K562 (cell line): ENCODE measurements around the gene RPS6KA2. TPM values are rescaled to one million over a fixed set of nuclear protein-coding genes. Genes with fewer than 3 reads are reported as not detected.

Experiments used
- ATAC-seq: fragments of 200-7000 bp; cut with Tn5 transposase; 3 replicates; pipeline ENCODE4 v1.9.1; 2020; ENCODE audit warnings: moderate library complexity
- BruUV-seq: library from RNA; stranded (reverse); fragments of 400-500 nt; replicated peaks from 2 replicates; lab custom pipeline; 2021; lab: Mats Ljungman, UMichigan
- CTCF ChIA-PET: fragments of 300-600 bp; formaldehyde crosslinking; extraction: SDS; loops from one replicate; lab custom pipeline; 2021; ENCODE audit warnings: low intra/inter-chr PET ratio; lab: Yijun Ruan, JAX
- POLR2A ChIA-PET: fragments of 300-600, 350-650 bp; sonication (Branson Sonifier 250); formaldehyde crosslinking; extraction: SDS; loops from one replicate; lab custom pipeline; 2021; ENCODE audit warnings: antibody characterized with exemption, inconsistent platforms; lab: Yijun Ruan, JAX
- DNase-seq, 4 experiments: peaks; one replicate each; pipeline versions ENCODE4 v3.0.0 to v3.0.0-alpha.2; 2011 to 2018; ENCODE audit warnings: low spot score in 3 of 4, mixed read lengths in 3 of 4; ENCODE audit errors: extremely low read depth in 1 of 4
- FAIRE-seq: peaks from 2 replicates; lab custom pipeline; 2011; peaks lifted over from hg19 to GRCh38; lab: Jason Lieb, UNC
- H2AFZ ChIP-seq: 2 replicates; pipeline ENCODE4 v1.6.0; 2011; ENCODE audit warnings: low read depth, low read length, control low read depth, inconsistent platforms
- H3K27ac ChIP-seq: fragments of 200-600 bp; 3 replicates; pipeline ENCODE4 v1.8.0; 2011; ENCODE audit warnings: low read depth, mild to moderate bottlenecking, control low read depth, inconsistent platforms, low read length, moderate library complexity, mixed read lengths; ENCODE audit errors: extremely low read depth
- H3K27me3 ChIP-seq, 2 experiments: fragments of 300-600 bp in 1 of 2; 2 replicates in 1 of 2; 3 replicates in 1 of 2; pipeline versions ENCODE4 v1.6.0 to v1.8.0; 2011; ENCODE audit warnings: inconsistent platforms in 2 of 2, low read length in 2 of 2, mild to moderate bottlenecking in 1 of 2, mixed read lengths in 1 of 2, moderate library complexity in 1 of 2; ENCODE audit not compliant: control insufficient read depth in 2 of 2, insufficient read depth in 2 of 2
- H3K36me3 ChIP-seq: fragments of 300-600 bp; 3 replicates; pipeline ENCODE4 v1.8.0; 2011; ENCODE audit warnings: mild to moderate bottlenecking, low read length, inconsistent platforms; ENCODE audit not compliant: control insufficient read depth, insufficient read depth
- H3K4me1 ChIP-seq, 2 experiments: fragments of 200-600 bp in 1 of 2; replicated peaks in 1 of 2; 2 replicates in 1 of 2; 3 replicates in 1 of 2; pipeline versions ENCODE4 v1.5.1 to v1.8.0; 2011; ENCODE audit warnings: inconsistent platforms in 2 of 2, low read length in 2 of 2, mild to moderate bottlenecking in 1 of 2, mixed read lengths in 1 of 2, moderate library complexity in 1 of 2; ENCODE audit not compliant: control insufficient read depth in 2 of 2, insufficient read depth in 2 of 2
- H3K4me2 ChIP-seq: 2 replicates; pipeline ENCODE4 v1.6.1; 2011; ENCODE audit warnings: low read length, control low read depth, inconsistent platforms, mixed read lengths; ENCODE audit not compliant: insufficient read depth
- H3K4me3 ChIP-seq: fragments of 200-600 bp; sonication (generic), shearing (Covaris generic); 2 replicates; pipeline ENCODE4 v1.5.1; 2016; ENCODE audit warnings: control low read depth, inconsistent platforms
- H3K79me2 ChIP-seq: fragments of 200-600 bp; 3 replicates; pipeline ENCODE4 v1.8.0; 2011; ENCODE audit warnings: low read length, inconsistent platforms; ENCODE audit not compliant: control insufficient read depth, insufficient read depth
- H3K9ac ChIP-seq, 2 experiments: 2 replicates each; pipeline versions ENCODE4 v1.6.0 to v1.6.1; 2011; ENCODE audit warnings: low read depth in 2 of 2, low read length in 2 of 2, control low read depth in 1 of 2, inconsistent platforms in 1 of 2, mild to moderate bottlenecking in 1 of 2, mixed read lengths in 1 of 2; ENCODE audit not compliant: insufficient read depth in 1 of 2
- H3K9me1 ChIP-seq: one replicate; pipeline ENCODE4 v1.6.0; 2011; ENCODE audit warnings: inconsistent platforms, mild to moderate bottlenecking, low read length, moderate library complexity; ENCODE audit not compliant: control insufficient read depth, insufficient read depth
- H3K9me3 ChIP-seq: replicated peaks from 2 replicates; pipeline ENCODE4 v1.5.1; 2011; ENCODE audit warnings: low read depth, low read length, inconsistent platforms; ENCODE audit not compliant: control insufficient read depth, insufficient read depth
- H4K20me1 ChIP-seq: replicated peaks from 2 replicates; pipeline ENCODE4 v1.6.1; 2011; ENCODE audit warnings: low read length, inconsistent platforms, mixed read lengths; ENCODE audit not compliant: control insufficient read depth, insufficient read depth
- BHLHE40 ChIP-seq: IDR thresholded peaks from 2 replicates; pipeline ENCODE4 v1.6.1; 2011; ENCODE audit warnings: low read length, improper control_type of control experiment
- BMI1 ChIP-seq: fragments of 150-350 bp; IDR thresholded peaks from 2 replicates; pipeline ENCODE4 v1.6.1; 2014; ENCODE audit warnings: low read length
- CBX8 ChIP-seq: fragments of 200-600 bp; sonication (generic); IDR thresholded peaks from 2 replicates; pipeline ENCODE4 v1.6.1; 2012; ENCODE audit warnings: borderline replicate concordance, mixed run types, low read depth, mild to moderate bottlenecking, moderate library complexity, mixed read lengths, low read length, control low read depth, inconsistent platforms; ENCODE audit not compliant: poor library complexity, severe bottlenecking; ENCODE audit errors: extremely low read depth
- PTRF ChIP-seq: fragments of 450-650 bp; IDR thresholded peaks from 2 replicates; pipeline ENCODE4 v1.6.1; 2016; ENCODE audit warnings: mild to moderate bottlenecking, missing genetic modification characterization, missing compliant biosample characterization
- WGBS: fragments of 100-300 bp; shearing (Covaris generic); methylation state at CpG from one replicate; pipeline ENCODE4 v1.1.6; 2016; ENCODE audit warnings: low coverage, mixed read lengths; ENCODE audit not compliant: insufficient coverage; ENCODE audit errors: missing lambda C conversion rate; 5-methylcytosine and 5-hydroxymethylcytosine counted together
- in situ Hi-C: fragments of 300-500 bp; cut with MboI; formaldehyde crosslinking; loops from 4 replicates; pipeline ENCODE4 v1.15.0; 2018; ENCODE audit warnings: inconsistent platforms, mixed read lengths
- intact Hi-C: fragments of 100-400 bp; cut with micrococcal nuclease; formaldehyde crosslinking; loops from 2 replicates; pipeline ENCODE4 v1.14.2; 2022
- polyA plus RNA-seq, 8 experiments: library from polyadenylated mRNA; depleted of rRNA in 4 of 8; stranded (reverse) in 5 of 8; unstranded in 3 of 8; fragments of >200 nt; fragmentation: Nextera tagmentation in 2 of 8; fragmentation: Illumina TruSeq in 1 of 8; extraction: Ambion mirVana in 2 of 8; extraction: Trizol in 1 of 8; gene quantifications; 2 replicates each; pipeline versions ENCODE4 v1.2.1 to v1.2.3, GENCODE V29; 2011 to 2014; ENCODE audit warnings: inconsistent platforms in 1 of 8, missing spikeins in 1 of 8
- total RNA-seq, 7 experiments: library from RNA; depleted of rRNA in 6 of 7; stranded (reverse); fragments of >200 nt in 6 of 7; fragmentation: Illumina TruSeq in 2 of 7; extraction: Trizol in 2 of 7; gene quantifications; 2 replicates each; pipeline versions ENCODE4 v1.2.1 to v1.2.3, GENCODE V29; 2011 to 2021; ENCODE audit warnings: low replicate concordance in 1 of 7
- TF ChIP-seq, protein P1 (sequence below): sonication (generic); formaldehyde crosslinking; IDR thresholded peaks from 2 replicates; pipeline ENCODE4 v1.8.0; 2022; ENCODE audit warnings: missing genetic modification reagents, mild to moderate bottlenecking, moderate library complexity, borderline replicate concordance
- TF ChIP-seq, protein P2 (sequence below), 3 experiments: IDR thresholded peaks in 2 of 3; conservative IDR thresholded peaks in 1 of 3; 2 replicates each; pipeline ENCODE4 v1.5.1; 2011 to 2012; ENCODE audit warnings: low read length in 3 of 3, mild to moderate bottlenecking in 3 of 3, control low read depth in 2 of 3, improper control_type of control experiment in 1 of 3, inconsistent platforms in 1 of 3, low read depth in 1 of 3, mixed read lengths in 1 of 3, moderate library complexity in 1 of 3; ENCODE audit not compliant: insufficient read depth in 2 of 3

RPS6KA2 gene
- total and polyA plus RNA-seq, 9 of the 15 experiments (the other 6 are each of a cell fraction or from before 2014, with no cell fraction given) = 0.29 to 1.00 (median 0.53) TPM

DNA sequence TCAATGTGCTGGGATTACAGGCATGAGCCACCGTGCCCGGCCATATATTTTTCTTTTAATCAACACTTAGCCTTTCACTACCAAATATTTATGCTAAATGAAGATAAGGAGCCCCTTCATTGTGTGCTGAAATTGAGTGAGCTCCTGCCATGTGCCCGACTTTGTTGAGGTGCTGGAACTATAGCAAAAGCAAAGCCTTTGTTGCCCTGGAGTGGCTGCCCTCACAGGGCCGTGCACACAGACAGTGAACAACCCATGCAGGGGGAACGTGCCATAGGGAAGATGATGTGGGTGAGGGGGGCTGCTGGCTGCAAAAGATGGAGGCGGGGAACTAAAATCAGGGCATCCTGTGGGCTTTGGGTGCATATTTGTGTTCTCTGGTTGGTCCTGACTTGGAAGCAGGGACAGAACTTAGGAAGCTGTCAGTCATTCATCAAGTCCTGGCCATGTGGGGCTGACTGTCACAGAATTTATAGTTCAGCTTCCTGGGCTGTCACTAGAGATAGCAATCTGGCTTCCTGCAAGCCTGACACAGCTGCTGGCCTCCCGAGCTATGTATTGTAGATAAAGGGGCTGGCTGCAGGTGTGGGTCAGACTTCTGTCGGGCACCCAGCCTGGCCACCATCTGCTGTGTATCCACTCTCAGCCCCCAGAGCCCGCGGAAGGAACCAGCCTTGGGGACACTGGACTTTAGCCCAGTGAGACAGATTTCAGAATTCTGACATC, 187.5 kb downstream of the RPS6KA2 start (continued):
- TF ChIP-seq BMI1 = no peak

DNA sequence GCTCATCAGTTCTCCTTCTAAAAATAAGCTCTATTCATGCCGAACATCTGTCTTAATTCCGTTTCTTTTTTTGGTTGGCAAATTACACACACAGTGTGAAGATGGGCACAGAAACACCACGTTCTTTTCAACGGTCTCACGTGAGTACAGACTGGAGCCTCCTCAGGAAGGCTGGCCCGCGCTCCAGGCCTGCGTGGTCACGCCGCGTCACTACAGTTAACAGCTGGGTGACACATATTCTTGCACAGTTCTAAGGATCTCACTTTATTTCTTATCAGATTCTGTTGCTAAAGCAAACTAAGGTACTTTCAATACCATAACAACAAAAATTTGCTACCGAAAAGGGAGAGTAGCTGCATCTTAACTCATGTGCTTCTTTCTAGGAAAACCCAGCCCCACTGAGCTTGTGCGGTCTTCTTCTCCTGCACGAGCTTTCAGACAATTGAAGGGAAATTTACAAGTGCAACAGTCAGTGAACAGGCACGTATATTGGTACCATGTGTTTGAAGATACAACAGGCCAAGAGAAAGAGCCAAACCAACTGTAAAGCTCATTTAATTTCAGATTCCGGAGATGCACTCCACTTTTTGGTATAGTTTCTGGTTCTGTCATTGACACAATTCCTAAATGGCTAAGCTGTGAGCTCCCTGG, 188.7 kb downstream of the RPS6KA2 start:
- FAIRE-seq (no peak), DNase-seq (peak in 3 of 4 experiments; percentile 21 to 36 (median 32)), ATAC-seq (peak; percentile 78)
- no peak overlapping the region for H3K4me3 ChIP-seq
- no TSS peak for BruUV-seq
- H3K27me3 ChIP-seq = peaks cover 79 to 80% of the 10 kb centered on the region in 2 experiments
- CTCF ChIA-PET = no interaction called here
- H3K9me3 ChIP-seq = no peaks in the 10 kb centered on the region
- WGBS = 7% methylated on average over 16 of the region's 16 CpGs
- H4K20me1 ChIP-seq = peaks cover 4% of the 10 kb centered on the region; the same call in 1 of the 2 replicates
- intact Hi-C loops = no loop called here
- POLR2A ChIA-PET = interaction anchor here (1.1 to 2.2 kb wide), 3 partner anchors 8 to 39 kb away, joined by 4 to 5 read pairs (median 4); no protein-coding TSS in a partner anchor
- H3K4me1 ChIP-seq = peaks cover 0 to 3% of the 10 kb centered on the region in 2 experiments; a peak in 2 of 5 replicates
- in situ Hi-C loops = no loop called here
- H3K9me1 ChIP-seq = no peaks in the 10 kb centered on the region
- no peaks in the 10 kb centered on the region for H3K79me2 ChIP-seq
- H3K4me2 ChIP-seq = no peak overlapping the region
- no peaks in the 10 kb centered on the region for H3K36me3 ChIP-seq
- no peak overlapping the region for H3K27ac ChIP-seq
- TF ChIP-seq CBX8 (peak; percentile 51), PTRF (tag) (no peak), BHLHE40 (peak; percentile 62)
- TF ChIP-seq, protein P1, sequence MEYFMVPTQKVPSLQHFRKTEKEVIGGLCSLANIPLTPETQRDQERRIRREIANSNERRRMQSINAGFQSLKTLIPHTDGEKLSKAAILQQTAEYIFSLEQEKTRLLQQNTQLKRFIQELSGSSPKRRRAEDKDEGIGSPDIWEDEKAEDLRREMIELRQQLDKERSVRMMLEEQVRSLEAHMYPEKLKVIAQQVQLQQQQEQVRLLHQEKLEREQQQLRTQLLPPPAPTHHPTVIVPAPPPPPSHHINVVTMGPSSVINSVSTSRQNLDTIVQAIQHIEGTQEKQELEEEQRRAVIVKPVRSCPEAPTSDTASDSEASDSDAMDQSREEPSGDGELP (CRISPR knock-in tag) = peak; percentile 59; the same call in 1 of the 2 replicates
- TF ChIP-seq, protein P2, sequence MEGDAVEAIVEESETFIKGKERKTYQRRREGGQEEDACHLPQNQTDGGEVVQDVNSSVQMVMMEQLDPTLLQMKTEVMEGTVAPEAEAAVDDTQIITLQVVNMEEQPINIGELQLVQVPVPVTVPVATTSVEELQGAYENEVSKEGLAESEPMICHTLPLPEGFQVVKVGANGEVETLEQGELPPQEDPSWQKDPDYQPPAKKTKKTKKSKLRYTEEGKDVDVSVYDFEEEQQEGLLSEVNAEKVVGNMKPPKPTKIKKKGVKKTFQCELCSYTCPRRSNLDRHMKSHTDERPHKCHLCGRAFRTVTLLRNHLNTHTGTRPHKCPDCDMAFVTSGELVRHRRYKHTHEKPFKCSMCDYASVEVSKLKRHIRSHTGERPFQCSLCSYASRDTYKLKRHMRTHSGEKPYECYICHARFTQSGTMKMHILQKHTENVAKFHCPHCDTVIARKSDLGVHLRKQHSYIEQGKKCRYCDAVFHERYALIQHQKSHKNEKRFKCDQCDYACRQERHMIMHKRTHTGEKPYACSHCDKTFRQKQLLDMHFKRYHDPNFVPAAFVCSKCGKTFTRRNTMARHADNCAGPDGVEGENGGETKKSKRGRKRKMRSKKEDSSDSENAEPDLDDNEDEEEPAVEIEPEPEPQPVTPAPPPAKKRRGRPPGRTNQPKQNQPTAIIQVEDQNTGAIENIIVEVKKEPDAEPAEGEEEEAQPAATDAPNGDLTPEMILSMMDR (IDR thresholded peaks at IDR 0.05 in 2 of 3, conservative IDR thresholded peaks at IDR 0.05 in 1 of 3; ENCODE audit: insufficient read depth in 2 of 3, low read depth in 1 of 3, low read length in 3 of 3) = peak in 1 of 3 experiments; percentile 12; a peak in 1 of 6 replicates
- H2AFZ ChIP-seq = no peak overlapping the region
- H3K9ac ChIP-seq = no peak overlapping the region
